HepG2 (cell line): ENCODE results near the gene APOC3. TPM values are rescaled to one million over a fixed set of nuclear protein-coding genes. Genes with fewer than 3 reads are reported as not detected.

Experiments used
- ATAC-seq: fragments of 200-7000 bp; cut with Tn5 transposase; 3 replicates; pipeline ENCODE4 v1.9.1; 2020; ENCODE audit warnings: mild to moderate bottlenecking, moderate library complexity
- BruUV-seq: library from RNA; stranded (reverse); fragments of 400-500 nt; replicated peaks from 2 replicates; lab custom pipeline; 2021; lab: Mats Ljungman, UMichigan
- CTCF ChIA-PET: fragments of 300-600 bp; formaldehyde crosslinking; extraction: SDS; loops from one replicate; lab custom pipeline; 2021; ENCODE audit warnings: low total read pairs, inconsistent platforms, low intra/inter-chr PET ratio; lab: Yijun Ruan, JAX
- POLR2A ChIA-PET: fragments of 350-600 bp; sonication (Branson Sonifier 250); formaldehyde crosslinking; loops from one replicate; lab custom pipeline; 2020; ENCODE audit warnings: antibody characterized with exemption, inconsistent platforms; lab: Yijun Ruan, JAX
- DNase-seq: peaks from one replicate; pipeline ENCODE4 v3.0.0-alpha.2; 2015; ENCODE audit warnings: low spot score
- FAIRE-seq: peaks from 3 replicates; lab custom pipeline; 2011; peaks lifted over from hg19 to GRCh38; lab: Jason Lieb, UNC
- H2AFZ ChIP-seq: one replicate; pipeline ENCODE4 v1.6.1; 2011; ENCODE audit warnings: low read length, inconsistent platforms
- H3K27ac ChIP-seq: fragments of 300-600 bp; 3 replicates; pipeline ENCODE4 v1.8.0; 2011; ENCODE audit warnings: mixed run types, mild to moderate bottlenecking, mixed read lengths, low read length, inconsistent platforms; ENCODE audit not compliant: insufficient read depth; ENCODE audit errors: extremely low read length
- H3K27me3 ChIP-seq, 2 experiments: fragments of 200-600 bp in 1 of 2; 2 replicates in 1 of 2; 3 replicates in 1 of 2; pipeline versions ENCODE4 v1.6.0 to v1.8.0; 2011; ENCODE audit warnings: low read length in 2 of 2, mild to moderate bottlenecking in 2 of 2, moderate library complexity in 2 of 2, inconsistent platforms in 1 of 2; ENCODE audit not compliant: insufficient read depth in 2 of 2, control insufficient read depth in 1 of 2
- H3K36me3 ChIP-seq, 2 experiments: fragments of 200-600 bp in 1 of 2; replicated peaks in 1 of 2; 2 replicates in 1 of 2; 3 replicates in 1 of 2; pipeline versions ENCODE4 v1.5.1 to v1.8.0; 2011; ENCODE audit warnings: low read length in 2 of 2, inconsistent platforms in 1 of 2; ENCODE audit not compliant: insufficient read depth in 2 of 2, control insufficient read depth in 1 of 2
- H3K4me1 ChIP-seq: 2 replicates; pipeline ENCODE4 v1.5.1; 2012; ENCODE audit warnings: low read length, inconsistent platforms; ENCODE audit not compliant: insufficient read depth
- H3K4me2 ChIP-seq: 2 replicates; pipeline ENCODE4 v1.6.0; 2011; ENCODE audit warnings: low read depth, low read length, inconsistent platforms
- H3K4me3 ChIP-seq, 3 experiments: fragments of 200-600 bp in 1 of 3; sonication (generic), shearing (Covaris generic) in 1 of 3; replicated peaks in 1 of 3; 2 replicates each; pipeline ENCODE4 v1.5.1; 2011 to 2016; ENCODE audit warnings: low read length in 3 of 3, inconsistent platforms in 2 of 3, low read depth in 2 of 3, mild to moderate bottlenecking in 2 of 3, control low read depth in 1 of 3, mixed read lengths in 1 of 3; ENCODE audit not compliant: insufficient read depth in 1 of 3
- H3K79me2 ChIP-seq: one replicate; pipeline ENCODE4 v1.6.1; 2011; ENCODE audit warnings: low read length, inconsistent platforms; ENCODE audit not compliant: insufficient read depth
- H3K9ac ChIP-seq: 2 replicates; pipeline ENCODE4 v1.6.0; 2011; ENCODE audit warnings: mild to moderate bottlenecking, low read depth, low read length, inconsistent platforms; ENCODE audit not compliant: insufficient read depth
- H3K9me3 ChIP-seq: 2 replicates; pipeline ENCODE4 v1.5.1; 2012; ENCODE audit warnings: mild to moderate bottlenecking, low read length
- H4K20me1 ChIP-seq: 2 replicates; pipeline ENCODE4 v1.6.0; 2011; ENCODE audit warnings: inconsistent platforms, mild to moderate bottlenecking, low read length, moderate library complexity; ENCODE audit not compliant: insufficient read depth
- ADNP ChIP-seq: sonication (generic); formaldehyde crosslinking; IDR thresholded peaks from 2 replicates; pipeline ENCODE4 v1.4.0; 2020; ENCODE audit warnings: missing genetic modification reagents
- AGO2 ChIP-seq: fragments of 200-400 bp; formaldehyde crosslinking; optimal IDR thresholded peaks from 2 replicates; pipeline ENCODE3; 2017; ENCODE audit warnings: mild to moderate bottlenecking, low read depth, low read length, moderate library complexity
- MTERF4 ChIP-seq: sonication (generic); formaldehyde crosslinking; IDR thresholded peaks from 2 replicates; pipeline ENCODE4 v1.8.0; 2023; ENCODE audit warnings: mild to moderate bottlenecking, missing genetic modification reagents
- MXD4 ChIP-seq: IDR thresholded peaks from 2 replicates; pipeline ENCODE4 v1.6.1; 2016; ENCODE audit warnings: mild to moderate bottlenecking, missing biosample characterization, missing genetic modification reagents
- NCOR1 ChIP-seq: fragments of 200-600 bp; sonication (generic); IDR thresholded peaks from 2 replicates; pipeline ENCODE4 v1.7.0; 2017; ENCODE audit warnings: antibody characterized with exemption, low read length, borderline replicate concordance
- POLR2G ChIP-seq: fragments of 200-400 bp; formaldehyde crosslinking; IDR thresholded peaks from 2 replicates; pipeline ENCODE4 v1.6.1; 2018; ENCODE audit warnings: mild to moderate bottlenecking, low read depth, low read length, moderate library complexity
- RBM39 ChIP-seq: fragments of 200-400 bp; formaldehyde crosslinking; IDR thresholded peaks from one replicate; pipeline ENCODE4 v1.6.1; 2018; ENCODE audit warnings: antibody characterized with exemption, mild to moderate bottlenecking, low read depth, low read length; ENCODE audit not compliant: poor library complexity, severe bottlenecking
- RXRA ChIP-seq: sonication (generic); formaldehyde crosslinking; IDR thresholded peaks from 2 replicates; pipeline ENCODE4 v1.5.1; 2020; ENCODE audit warnings: missing genetic modification reagents
- SALL2 ChIP-seq: sonication (generic); formaldehyde crosslinking; IDR thresholded peaks from 2 replicates; pipeline ENCODE4 v1.8.1; 2023; ENCODE audit warnings: mild to moderate bottlenecking, missing genetic modification reagents, inconsistent platforms
- SPEN ChIP-seq: sonication (generic); formaldehyde crosslinking; IDR thresholded peaks from 2 replicates; pipeline ENCODE4 v1.5.1; 2020; ENCODE audit warnings: low read depth, mild to moderate bottlenecking, missing genetic modification reagents
- TOE1 ChIP-seq: sonication (generic); formaldehyde crosslinking; IDR thresholded peaks from 2 replicates; pipeline ENCODE4 v1.4.0; 2020; ENCODE audit warnings: mild to moderate bottlenecking, missing genetic modification reagents
- ZBTB20 ChIP-seq: sonication (generic); formaldehyde crosslinking; IDR thresholded peaks from 2 replicates; pipeline ENCODE4 v1.8.1; 2023; ENCODE audit warnings: missing genetic modification reagents, low read depth, mild to moderate bottlenecking, borderline replicate concordance
- ZBTB26 ChIP-seq: IDR thresholded peaks from 2 replicates; pipeline ENCODE4 v1.6.1; 2016; ENCODE audit warnings: missing compliant biosample characterization, missing genetic modification reagents, borderline replicate concordance
- ZMYM2 ChIP-seq: sonication (generic); formaldehyde crosslinking; IDR thresholded peaks from 2 replicates; pipeline ENCODE4 v1.8.0; 2022; ENCODE audit warnings: mild to moderate bottlenecking, missing genetic modification reagents
- ZNF331 ChIP-seq: sonication (generic); formaldehyde crosslinking; IDR thresholded peaks from 2 replicates; pipeline ENCODE4 v1.4.0; 2020; ENCODE audit warnings: missing genetic modification reagents
- ZNF501 ChIP-seq: sonication (generic); formaldehyde crosslinking; IDR thresholded peaks from 2 replicates; pipeline ENCODE4 v1.5.1; 2020; ENCODE audit warnings: mild to moderate bottlenecking, moderate library complexity, missing genetic modification reagents
- ZSCAN21 ChIP-seq: sonication (generic); formaldehyde crosslinking; IDR thresholded peaks from 2 replicates; pipeline ENCODE4 v1.8.0; 2022; ENCODE audit warnings: mild to moderate bottlenecking, missing genetic modification reagents, moderate library complexity, borderline replicate concordance
- WGBS: methylation state at CpG from one replicate; pipeline ENCODE4 v1.1.6; 2017; ENCODE audit warnings: low lambda C conversion rate; 5-methylcytosine and 5-hydroxymethylcytosine counted together
- in situ Hi-C: cut with HindIII; loops from 2 replicates; pipeline ENCODE4 v1.10.0; 2017; ENCODE audit warnings: low pct_unique_long_range_greater_than_20kb; ENCODE audit not compliant: extremely low pct_ligation_motif_present
- intact Hi-C: fragments of 100-400 bp; cut with micrococcal nuclease; formaldehyde crosslinking; loops from one replicate; pipeline ENCODE4 v1.10.0; 2022; ENCODE audit not compliant: unreplicated experiment
- polyA plus RNA-seq, 8 experiments: library from polyadenylated mRNA; depleted of rRNA in 3 of 8; stranded (reverse) in 7 of 8; unstranded in 1 of 8; fragments of >200 nt; fragmentation: Illumina TruSeq in 4 of 8; extraction: Trizol in 4 of 8; gene quantifications; 2 replicates each; pipeline versions ENCODE4 v1.2.1 to v1.2.3, GENCODE V29; 2011 to 2016; ENCODE audit warnings: low read depth in 4 of 8, missing spikeins in 1 of 8, mixed read lengths in 1 of 8; ENCODE audit not compliant: insufficient read depth in 1 of 8
- total RNA-seq, 5 experiments: library from RNA; depleted of rRNA; stranded (reverse); fragments of >200 nt; fragmentation: Illumina TruSeq; extraction: Trizol; gene quantifications; 2 replicates each; pipeline ENCODE4 v1.2.3, GENCODE V29; 2016; ENCODE audit warnings: low read depth in 1 of 5
- TF ChIP-seq, protein P1 (sequence below): IDR thresholded peaks from 2 replicates; pipeline ENCODE4 v1.4.0; 2020; ENCODE audit warnings: mild to moderate bottlenecking, missing genetic modification reagents
- TF ChIP-seq, protein P2 (sequence below): sonication (generic); formaldehyde crosslinking; IDR thresholded peaks from 2 replicates; pipeline ENCODE4 v1.9.0; 2021; ENCODE audit warnings: missing genetic modification reagents, mild to moderate bottlenecking, borderline replicate concordance

Gene APOC3
- total and polyA plus RNA-seq, 2 of the 13 experiments (the other 11 are each of a cell fraction or from before 2014, with no cell fraction given) = 314 to 687 TPM

GRCh38 chr11:116847612-116848011 lies 17.9 kb downstream of the APOC3 start:
- H3K9me3 ChIP-seq = no peaks in the 10 kb centered on the region
- in situ Hi-C loops = no loop called here
- H3K4me1 ChIP-seq = peaks cover 15% of the 10 kb centered on the region
- H4K20me1 ChIP-seq = no peaks in the 10 kb centered on the region
- BruUV-seq = no TSS peak
- intact Hi-C loops = no loop called here
- ChIA-PET CTCF (no interaction called here), POLR2A (no interaction called here)
- H2AFZ ChIP-seq = no peak overlapping the region
- DNase-seq (no peak), FAIRE-seq (no peak), ATAC-seq (no peak)
- H3K36me3 ChIP-seq = peaks cover 23 to 48% of the 10 kb centered on the region in 2 experiments
- H3K27ac ChIP-seq = no peak overlapping the region
- H3K79me2 ChIP-seq = no peaks in the 10 kb centered on the region
- no peak overlapping the region for H3K4me2 ChIP-seq
- no peak overlapping the region for H3K9ac ChIP-seq
- H3K27me3 ChIP-seq = no peaks in the 10 kb centered on the region
- no peak overlapping the region for H3K4me3 ChIP-seq
- WGBS = 95% methylated on average over 4 of the region's 4 CpGs
- TF ChIP-seq ZBTB20 (no peak), ADNP (CRISPR knock-in tag) (no peak), ZNF501 (CRISPR knock-in tag) (no peak), MXD4 (CRISPR knock-in tag) (no peak), RXRA (CRISPR knock-in tag) (no peak), SPEN (CRISPR knock-in tag) (no peak), ZNF331 (CRISPR knock-in tag) (no peak), SALL2 (CRISPR knock-in tag) (no peak), RBM39 (no peak), ZSCAN21 (no peak), ZBTB26 (no peak), MTERF4 (CRISPR knock-in tag) (no peak), NCOR1 (no peak), AGO2 (no peak), POLR2G (no peak), TOE1 (CRISPR knock-in tag) (no peak), ZMYM2 (no peak)
- TF ChIP-seq, protein P1, sequence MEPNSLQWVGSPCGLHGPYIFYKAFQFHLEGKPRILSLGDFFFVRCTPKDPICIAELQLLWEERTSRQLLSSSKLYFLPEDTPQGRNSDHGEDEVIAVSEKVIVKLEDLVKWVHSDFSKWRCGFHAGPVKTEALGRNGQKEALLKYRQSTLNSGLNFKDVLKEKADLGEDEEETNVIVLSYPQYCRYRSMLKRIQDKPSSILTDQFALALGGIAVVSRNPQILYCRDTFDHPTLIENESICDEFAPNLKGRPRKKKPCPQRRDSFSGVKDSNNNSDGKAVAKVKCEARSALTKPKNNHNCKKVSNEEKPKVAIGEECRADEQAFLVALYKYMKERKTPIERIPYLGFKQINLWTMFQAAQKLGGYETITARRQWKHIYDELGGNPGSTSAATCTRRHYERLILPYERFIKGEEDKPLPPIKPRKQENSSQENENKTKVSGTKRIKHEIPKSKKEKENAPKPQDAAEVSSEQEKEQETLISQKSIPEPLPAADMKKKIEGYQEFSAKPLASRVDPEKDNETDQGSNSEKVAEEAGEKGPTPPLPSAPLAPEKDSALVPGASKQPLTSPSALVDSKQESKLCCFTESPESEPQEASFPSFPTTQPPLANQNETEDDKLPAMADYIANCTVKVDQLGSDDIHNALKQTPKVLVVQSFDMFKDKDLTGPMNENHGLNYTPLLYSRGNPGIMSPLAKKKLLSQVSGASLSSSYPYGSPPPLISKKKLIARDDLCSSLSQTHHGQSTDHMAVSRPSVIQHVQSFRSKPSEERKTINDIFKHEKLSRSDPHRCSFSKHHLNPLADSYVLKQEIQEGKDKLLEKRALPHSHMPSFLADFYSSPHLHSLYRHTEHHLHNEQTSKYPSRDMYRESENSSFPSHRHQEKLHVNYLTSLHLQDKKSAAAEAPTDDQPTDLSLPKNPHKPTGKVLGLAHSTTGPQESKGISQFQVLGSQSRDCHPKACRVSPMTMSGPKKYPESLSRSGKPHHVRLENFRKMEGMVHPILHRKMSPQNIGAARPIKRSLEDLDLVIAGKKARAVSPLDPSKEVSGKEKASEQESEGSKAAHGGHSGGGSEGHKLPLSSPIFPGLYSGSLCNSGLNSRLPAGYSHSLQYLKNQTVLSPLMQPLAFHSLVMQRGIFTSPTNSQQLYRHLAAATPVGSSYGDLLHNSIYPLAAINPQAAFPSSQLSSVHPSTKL (CRISPR knock-in tag) = no peak
- TF ChIP-seq, protein P2, sequence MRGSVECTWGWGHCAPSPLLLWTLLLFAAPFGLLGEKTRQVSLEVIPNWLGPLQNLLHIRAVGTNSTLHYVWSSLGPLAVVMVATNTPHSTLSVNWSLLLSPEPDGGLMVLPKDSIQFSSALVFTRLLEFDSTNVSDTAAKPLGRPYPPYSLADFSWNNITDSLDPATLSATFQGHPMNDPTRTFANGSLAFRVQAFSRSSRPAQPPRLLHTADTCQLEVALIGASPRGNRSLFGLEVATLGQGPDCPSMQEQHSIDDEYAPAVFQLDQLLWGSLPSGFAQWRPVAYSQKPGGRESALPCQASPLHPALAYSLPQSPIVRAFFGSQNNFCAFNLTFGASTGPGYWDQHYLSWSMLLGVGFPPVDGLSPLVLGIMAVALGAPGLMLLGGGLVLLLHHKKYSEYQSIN (CRISPR knock-in tag) = no peak
